Measurements from ENCODE around the gene PPM1F.
"Not testable (repeated sequence)": the region's sequence is repeated elsewhere in the genome, so short reads cannot be mapped to it uniquely, and the experiment has no call there.

PPM1F gene

GRCh38 chr22:21881841-21882753, 70.6 kb downstream of the PPM1F start:
- TF ChIP-seq POLR2A (IDR thresholded peaks at IDR 0.05; ENCODE audit: low read length) (no peak), GATA1 (IDR thresholded peaks at IDR 0.05; ENCODE audit: low read depth, low read length) (no peak)
- DNase-seq, result no peak

GRCh38 chr22:21876486-21877176, 76.0 kb downstream of the PPM1F start:
- DNase-seq, result peak; percentile 68 to 84
- TF ChIP-seq POLR2A (IDR thresholded peaks at IDR 0.05; ENCODE audit: low read length) (no peak), GATA1 (IDR thresholded peaks at IDR 0.05; ENCODE audit: low read depth, low read length) (no peak)

GRCh38 chr22:21874953-21875352, 77.7 kb downstream of the PPM1F start:
- DNase-seq, result not testable (repeated sequence)

GRCh38 chr22:21873619-21874018, 79.0 kb downstream of the PPM1F start:
- DNase-seq, result no peak
- no peak for TF ChIP-seq GATA1 (IDR thresholded peaks at IDR 0.05; ENCODE audit: low read depth, low read length)
- TF ChIP-seq POLR2A (IDR thresholded peaks at IDR 0.05; ENCODE audit: low read length), result no peak

GRCh38 chr22:21872741-21873140, 79.9 kb downstream of the PPM1F start:
- DNase-seq, result not testable (repeated sequence)
